ENCODE data around the gene HSPA1L.
"Not testable (repeated sequence)": the region's sequence is repeated elsewhere in the genome, so short reads cannot be mapped to it uniquely, and the experiment has no call there.

HSPA1L gene

GRCh38 chr6:31805939-31806469 is 9.1 kb downstream of the HSPA1L start (continued):
- no peak for TF ChIP-seq ARNTL (CRISPR knock-in tag; IDR thresholded peaks at IDR 0.05; ENCODE audit: borderline replicate concordance, low read depth)
- no peak for TF ChIP-seq PPARA (CRISPR knock-in tag; IDR thresholded peaks at IDR 0.05; ENCODE audit: borderline replicate concordance)
- TF ChIP-seq ESRRG (CRISPR knock-in tag; IDR thresholded peaks at IDR 0.05): no peak
- TF ChIP-seq, protein P1, sequence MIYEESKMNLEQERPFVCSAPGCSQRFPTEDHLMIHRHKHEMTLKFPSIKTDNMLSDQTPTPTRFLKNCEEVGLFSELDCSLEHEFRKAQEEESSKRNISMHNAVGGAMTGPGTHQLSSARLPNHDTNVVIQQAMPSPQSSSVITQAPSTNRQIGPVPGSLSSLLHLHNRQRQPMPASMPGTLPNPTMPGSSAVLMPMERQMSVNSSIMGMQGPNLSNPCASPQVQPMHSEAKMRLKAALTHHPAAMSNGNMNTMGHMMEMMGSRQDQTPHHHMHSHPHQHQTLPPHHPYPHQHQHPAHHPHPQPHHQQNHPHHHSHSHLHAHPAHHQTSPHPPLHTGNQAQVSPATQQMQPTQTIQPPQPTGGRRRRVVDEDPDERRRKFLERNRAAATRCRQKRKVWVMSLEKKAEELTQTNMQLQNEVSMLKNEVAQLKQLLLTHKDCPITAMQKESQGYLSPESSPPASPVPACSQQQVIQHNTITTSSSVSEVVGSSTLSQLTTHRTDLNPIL (CRISPR knock-in tag; IDR thresholded peaks at IDR 0.05; ENCODE audit: low read depth): no peak

DNA sequence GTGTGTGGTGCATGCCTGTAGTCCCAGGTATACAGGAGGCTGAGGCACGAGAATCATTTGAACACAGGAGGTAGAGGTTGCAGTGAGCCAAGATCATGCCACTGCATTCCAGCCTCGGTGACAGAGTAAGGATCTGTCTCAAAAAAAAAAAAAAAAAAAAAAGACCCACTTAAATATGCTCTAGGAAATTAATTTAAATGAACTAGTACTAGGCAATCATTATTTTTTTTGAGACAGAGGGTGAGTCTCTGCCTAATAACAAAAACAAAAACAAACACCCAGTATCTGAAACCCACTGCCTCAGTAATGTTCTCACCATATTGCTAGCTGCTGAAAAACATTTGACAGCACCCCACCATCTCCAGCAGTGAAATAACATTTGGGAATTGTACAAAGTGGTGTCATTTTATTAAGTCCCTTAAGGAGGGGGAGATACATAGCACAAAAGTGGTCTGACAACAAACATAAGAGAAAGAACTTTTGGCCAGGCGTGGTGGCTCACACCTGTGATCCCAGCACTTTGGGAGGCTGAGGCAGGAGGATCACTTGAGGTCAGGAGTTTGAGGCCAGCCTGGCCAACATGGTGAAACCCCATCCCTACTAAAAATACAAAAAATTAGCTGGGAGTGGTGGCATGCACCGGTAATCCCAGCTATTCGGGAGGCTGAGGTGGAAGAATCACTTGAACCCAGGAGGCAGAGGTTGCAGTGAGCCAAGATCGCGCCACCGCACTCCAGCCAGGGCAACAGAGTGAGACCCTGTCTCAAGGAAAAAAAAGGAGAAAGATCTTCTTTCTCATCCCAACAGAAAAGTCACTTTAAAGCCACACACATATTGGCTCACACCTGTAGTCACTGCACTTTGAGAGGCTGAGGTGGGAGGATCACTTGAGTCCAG is 13.8 kb downstream of the HSPA1L start:
- ATAC-seq: not testable (repeated sequence)

GRCh38 chr6:31799781-31800180 is 15.3 kb downstream of the HSPA1L start:
- ATAC-seq: no peak

DNA sequence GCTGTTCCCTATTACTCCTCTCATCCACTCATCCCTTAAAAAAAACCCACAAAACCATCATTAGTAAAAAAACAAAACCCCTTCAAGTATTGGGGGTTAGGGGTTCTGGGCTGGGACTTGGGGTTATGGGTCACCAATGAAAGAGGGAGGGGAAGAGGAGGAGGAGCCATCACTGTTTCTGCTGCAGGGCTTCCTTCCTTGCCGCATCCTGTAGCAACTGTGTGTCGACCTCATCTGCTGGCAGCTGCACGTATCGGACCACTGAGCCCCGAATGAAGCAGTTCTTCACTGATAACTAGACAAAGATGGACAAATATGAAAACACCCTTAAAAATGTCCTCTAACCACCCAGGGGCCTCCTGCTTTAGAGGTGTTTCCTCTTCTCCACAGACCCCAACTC is 17.5 kb downstream of the HSPA1L start:
- ATAC-seq: no peak
- TF ChIP-seq ZNF565 (CRISPR knock-in tag; conservative IDR thresholded peaks at IDR 0.05; ENCODE audit: low read depth): no peak
- TF ChIP-seq OSR1 (CRISPR knock-in tag; IDR thresholded peaks at IDR 0.05): no peak
- no peak for TF ChIP-seq BACH2 (CRISPR knock-in tag; IDR thresholded peaks at IDR 0.05; ENCODE audit: borderline replicate concordance)
- TF ChIP-seq PPARA (CRISPR knock-in tag; IDR thresholded peaks at IDR 0.05; ENCODE audit: borderline replicate concordance): no peak
- TF ChIP-seq PATZ1 (CRISPR knock-in tag; IDR thresholded peaks at IDR 0.05; ENCODE audit: borderline replicate concordance): no peak
- TF ChIP-seq CSDC2 (CRISPR knock-in tag; IDR thresholded peaks at IDR 0.05): no peak
- no peak for TF ChIP-seq GLIS3 (CRISPR knock-in tag; IDR thresholded peaks at IDR 0.05)
- TF ChIP-seq RARB (CRISPR knock-in tag; IDR thresholded peaks at IDR 0.05): no peak
- no peak for TF ChIP-seq ZNF8 (CRISPR knock-in tag; IDR thresholded peaks at IDR 0.05)
- no peak for TF ChIP-seq TOX (CRISPR knock-in tag; IDR thresholded peaks at IDR 0.05; ENCODE audit: borderline replicate concordance)
- TF ChIP-seq, protein P2, sequence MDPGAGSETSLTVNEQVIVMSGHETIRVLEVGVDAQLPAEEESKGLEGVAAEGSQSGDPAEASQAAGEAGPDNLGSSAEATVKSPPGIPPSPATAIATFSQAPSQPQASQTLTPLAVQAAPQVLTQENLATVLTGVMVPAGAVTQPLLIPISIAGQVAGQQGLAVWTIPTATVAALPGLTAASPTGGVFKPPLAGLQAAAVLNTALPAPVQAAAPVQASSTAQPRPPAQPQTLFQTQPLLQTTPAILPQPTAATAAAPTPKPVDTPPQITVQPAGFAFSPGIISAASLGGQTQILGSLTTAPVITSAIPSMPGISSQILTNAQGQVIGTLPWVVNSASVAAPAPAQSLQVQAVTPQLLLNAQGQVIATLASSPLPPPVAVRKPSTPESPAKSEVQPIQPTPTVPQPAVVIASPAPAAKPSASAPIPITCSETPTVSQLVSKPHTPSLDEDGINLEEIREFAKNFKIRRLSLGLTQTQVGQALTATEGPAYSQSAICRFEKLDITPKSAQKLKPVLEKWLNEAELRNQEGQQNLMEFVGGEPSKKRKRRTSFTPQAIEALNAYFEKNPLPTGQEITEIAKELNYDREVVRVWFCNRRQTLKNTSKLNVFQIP (CRISPR knock-in tag; IDR thresholded peaks at IDR 0.05; ENCODE audit: borderline replicate concordance, low read depth): no peak
- TF ChIP-seq ZNF70 (CRISPR knock-in tag; IDR thresholded peaks at IDR 0.05): no peak
- TF ChIP-seq ZFP3 (CRISPR knock-in tag; IDR thresholded peaks at IDR 0.05): no peak
- no peak for TF ChIP-seq CSRNP3 (CRISPR knock-in tag; IDR thresholded peaks at IDR 0.05)
- no peak for TF ChIP-seq ARNTL (CRISPR knock-in tag; IDR thresholded peaks at IDR 0.05; ENCODE audit: borderline replicate concordance, low read depth)
- TF ChIP-seq ESRRG (CRISPR knock-in tag; IDR thresholded peaks at IDR 0.05): no peak

More at GRCh38 chr6:31799781-31800180, 15.3 kb downstream of the HSPA1L start:
- TF ChIP-seq ESRRG (CRISPR knock-in tag; IDR thresholded peaks at IDR 0.05): no peak
- TF ChIP-seq, protein P2 (CRISPR knock-in tag; IDR thresholded peaks at IDR 0.05; ENCODE audit: borderline replicate concordance, low read depth): no peak
